CD4-positive, alpha-beta T cell treated with Interleukin-2 at 100 ng/mL for 4 hours (primary cell): ENCODE results near the gene CDK18.
"Not testable (repeated sequence)": the region's sequence is repeated elsewhere in the genome, so short reads cannot be mapped to it uniquely, and the experiment has no call there.

Source experiments
- DNase-seq: peaks from one replicate; pipeline ENCODE4 v3.0.0-alpha.2; 2020; ENCODE audit warnings: low spot score

Gene CDK18

DNA sequence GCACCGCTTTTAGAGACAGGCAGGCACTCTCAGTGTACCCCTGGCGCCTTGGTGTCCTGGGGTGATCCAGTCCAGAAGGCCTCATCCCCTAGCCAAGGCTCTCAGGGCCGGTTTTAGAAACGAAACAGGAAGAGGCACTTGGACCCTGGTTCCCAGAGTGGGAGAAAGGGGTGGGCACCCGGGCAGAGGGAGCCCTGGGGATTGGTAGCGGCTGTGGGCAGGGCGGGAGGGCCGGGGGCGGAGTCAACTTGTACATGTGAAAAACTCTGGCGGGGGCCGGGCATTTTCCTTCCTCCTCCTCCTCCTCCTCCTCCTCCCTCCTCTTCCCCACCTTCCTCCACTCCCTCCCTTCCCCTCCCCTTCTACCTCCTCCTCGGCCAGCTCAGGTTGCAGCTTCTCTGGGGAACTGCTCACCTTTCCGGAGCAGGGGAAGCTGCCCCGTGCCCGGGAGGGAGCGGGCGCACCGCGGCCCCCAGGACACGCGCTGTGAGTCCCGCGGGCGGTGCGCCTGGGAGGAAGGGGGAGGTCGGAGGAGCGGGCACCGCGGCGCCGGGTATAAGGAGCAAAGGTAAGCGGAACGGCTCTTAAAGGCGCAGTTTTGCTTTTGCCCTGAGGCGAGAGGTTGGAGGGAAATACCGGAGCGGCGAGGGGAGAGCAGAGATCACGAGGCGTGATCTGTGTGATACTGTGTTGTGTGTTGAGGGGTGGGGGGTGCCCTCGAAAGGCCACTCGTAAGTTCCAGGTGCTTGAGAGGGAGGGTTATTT is at the start of gene CDK18:
TSS of gene CDK18 (plus strand) at position 359 of the 765 bp plus-strand sequence. CDS start 18,499 bp downstream, outside the sequence.
- DNase-seq: peak; percentile 32

DNA sequence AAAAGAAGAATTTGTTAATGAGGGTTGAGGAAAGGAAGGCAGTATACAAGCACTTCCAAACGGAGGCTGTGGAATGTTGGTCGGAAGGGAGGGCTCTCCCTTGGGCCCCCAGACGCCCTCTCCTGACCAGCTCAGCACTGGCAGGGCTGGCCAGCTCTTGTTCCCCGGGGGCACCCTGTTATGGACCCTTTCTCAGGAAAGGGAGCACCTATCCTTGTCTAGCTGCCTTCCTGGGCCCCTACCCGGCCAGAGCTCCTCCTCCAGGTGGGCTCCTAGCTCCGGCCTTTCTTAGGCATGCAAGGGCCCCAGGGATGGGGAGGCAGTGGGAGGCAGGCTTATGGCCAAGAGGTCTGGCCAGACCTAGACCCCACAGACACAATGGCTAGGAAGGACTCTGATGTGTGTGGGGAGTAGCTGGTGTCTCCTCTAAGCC is 49.5 kb upstream of the CDK18 start:
- DNase-seq: no peak

DNA sequence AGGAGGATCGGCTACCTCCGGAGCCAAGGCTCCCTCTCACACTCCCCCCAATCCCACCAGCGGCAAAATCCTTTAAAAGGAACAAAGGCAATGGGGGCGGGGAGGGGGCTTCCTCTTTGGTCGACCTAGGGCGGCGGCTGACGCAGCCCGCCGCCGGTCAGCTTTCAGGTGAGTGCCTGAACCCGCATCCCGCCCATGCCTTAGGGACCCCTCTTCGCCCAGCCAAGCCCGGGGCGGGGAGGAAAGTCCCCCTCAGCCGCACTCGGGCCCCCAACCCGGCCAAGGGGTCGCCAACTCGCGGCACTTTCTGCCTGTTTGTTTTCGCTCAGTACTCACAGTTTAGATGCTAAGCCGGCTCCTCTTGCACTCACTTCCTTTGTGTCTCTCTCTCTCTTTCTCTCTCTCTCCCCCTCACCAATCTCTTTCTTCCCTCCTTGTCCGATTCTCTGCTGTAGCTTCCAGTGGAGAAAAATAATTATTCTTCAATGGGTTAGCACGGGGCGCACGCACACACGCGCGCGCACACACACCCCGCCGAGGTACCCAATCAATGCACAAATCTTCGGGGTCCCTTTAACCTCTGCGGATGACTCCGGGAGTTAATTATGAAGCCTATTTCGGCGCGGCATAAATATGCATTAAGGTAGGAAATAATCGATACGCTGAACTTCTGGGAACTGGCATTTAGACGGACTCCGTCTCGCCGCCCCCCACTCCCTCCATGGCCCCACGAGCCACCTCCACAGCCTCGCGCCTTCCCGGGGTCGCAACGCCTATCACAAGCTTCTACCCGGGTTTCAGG is 48.7 kb upstream of the CDK18 start, which contains the start of gene BLACAT1:
TSS of gene BLACAT1 (minus strand) at position 465 of the 802 bp plus-strand sequence.
- no peak for DNase-seq

DNA sequence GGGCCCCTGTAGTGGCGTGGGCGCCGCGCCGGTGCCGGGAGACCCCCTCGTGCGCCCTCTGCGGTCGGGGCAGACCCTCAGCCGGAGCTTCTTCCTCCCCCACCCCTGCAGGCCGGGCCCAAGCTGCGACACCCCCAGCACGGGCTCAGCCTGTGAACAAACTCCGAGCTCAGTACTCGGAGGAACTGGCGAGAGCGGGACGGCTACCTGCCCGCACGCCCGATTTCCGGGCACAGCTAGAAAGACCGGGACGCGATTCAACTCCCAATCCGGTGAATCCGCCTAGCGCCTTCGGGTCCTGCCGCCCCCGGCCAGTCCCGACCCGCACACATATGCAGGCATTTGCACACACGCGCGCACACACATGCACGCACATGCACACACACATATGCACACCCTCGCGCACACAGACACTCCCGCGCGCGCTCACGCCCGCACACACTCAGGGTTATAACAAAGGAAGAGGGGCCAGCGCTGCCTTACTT is 48.0 kb upstream of the CDK18 start:
- DNase-seq: no peak

DNA sequence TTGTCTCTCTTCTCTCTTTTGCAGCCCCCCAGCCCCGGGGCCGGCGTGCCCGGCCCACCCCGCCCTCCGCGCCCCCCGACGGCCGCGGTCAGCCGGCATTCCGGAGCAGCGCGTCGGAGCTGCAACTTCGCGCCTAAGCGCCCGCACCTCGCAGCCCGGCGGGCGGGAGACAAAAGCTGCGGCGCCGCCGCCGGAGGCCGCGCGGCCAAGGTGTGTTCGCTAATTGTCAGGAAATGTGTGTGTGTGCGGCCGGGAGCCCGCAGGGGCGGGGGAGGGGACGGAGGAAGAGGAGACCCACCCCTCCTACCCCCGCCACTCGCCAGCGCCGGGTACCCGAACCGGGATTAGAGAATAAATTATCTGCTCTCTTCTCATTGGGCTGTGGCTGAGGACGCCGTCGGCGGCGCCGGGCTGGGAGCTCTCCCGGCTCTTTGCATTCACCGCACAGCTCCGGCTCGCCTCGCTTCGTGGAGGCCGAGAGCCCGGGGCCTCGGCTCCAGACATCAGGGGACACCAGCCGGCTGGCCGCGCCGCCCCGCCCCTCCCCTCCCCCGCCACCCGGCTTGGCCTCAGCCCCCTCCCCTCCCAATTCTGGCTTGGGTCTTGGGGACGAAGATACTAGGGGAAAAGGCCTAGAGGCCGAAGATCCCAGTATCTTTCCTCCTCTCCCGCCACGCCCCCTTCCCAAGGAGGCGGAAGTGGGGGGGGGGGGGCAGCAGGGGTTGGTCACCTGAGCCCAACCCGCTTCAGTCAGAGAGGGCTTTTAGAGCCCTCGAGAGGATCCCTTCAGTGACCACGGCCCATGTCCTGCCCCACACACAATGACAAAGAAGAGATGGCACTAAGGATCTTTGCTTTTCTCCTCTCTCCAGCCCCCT is 47.4 kb upstream of the CDK18 start:
- DNase-seq: no peak

DNA sequence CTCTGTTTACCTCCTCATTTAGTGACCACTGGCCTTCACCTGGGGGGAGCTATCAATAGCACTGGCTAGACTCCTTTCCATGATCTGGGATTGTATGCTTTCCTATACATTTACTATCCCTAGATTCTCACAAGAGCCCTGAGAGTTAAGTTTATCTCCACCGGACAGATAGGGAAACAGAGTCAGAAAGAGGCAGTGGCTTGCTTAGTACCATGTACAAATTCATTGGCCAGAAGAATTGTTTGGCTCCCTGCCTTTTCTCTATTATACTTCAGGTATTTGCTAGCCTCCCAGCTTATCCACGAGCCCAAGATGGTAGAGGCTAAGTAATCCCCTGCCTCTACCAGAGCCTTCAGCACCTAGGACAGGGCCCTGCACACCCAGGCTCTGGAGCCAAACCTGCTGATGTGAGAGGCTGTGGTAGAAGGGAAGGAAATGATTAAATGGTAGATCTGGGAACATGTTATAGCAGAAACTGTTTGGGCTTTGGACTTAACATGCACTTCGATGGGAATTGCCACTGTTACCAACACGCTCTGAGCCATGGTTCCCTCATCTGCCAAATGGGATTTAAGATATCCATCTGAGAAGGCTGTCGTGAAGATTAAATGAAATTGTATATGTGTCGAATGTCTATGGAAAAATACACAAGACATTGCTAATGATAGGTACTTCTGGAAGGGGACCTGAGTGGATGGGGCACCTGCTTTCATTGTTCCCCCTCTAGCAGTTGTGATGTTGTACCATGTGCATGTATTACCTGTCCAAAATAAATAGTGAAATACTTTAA is 45.5 kb upstream of the CDK18 start:
- peak; percentile 19 for DNase-seq

DNA sequence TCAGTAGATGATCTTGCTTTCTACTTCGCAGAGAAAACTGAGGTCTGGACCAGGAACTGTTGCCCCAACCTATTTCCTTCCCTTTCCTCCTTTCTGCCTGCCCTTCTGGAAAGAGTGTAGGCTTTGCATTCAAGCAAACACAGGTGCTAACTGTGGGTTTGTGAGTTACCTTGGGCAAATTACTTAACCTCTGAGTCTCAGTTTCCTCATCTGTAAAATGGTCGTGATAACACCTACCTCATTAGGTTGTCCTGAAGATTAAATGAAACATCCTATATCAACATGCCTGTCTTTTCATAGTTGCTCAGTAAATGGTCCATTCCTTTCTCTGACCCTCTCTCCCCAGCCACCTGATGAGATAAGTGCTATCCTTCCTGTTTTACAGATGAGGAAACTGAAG is 39.1 kb upstream of the CDK18 start:
- no peak for DNase-seq

DNA sequence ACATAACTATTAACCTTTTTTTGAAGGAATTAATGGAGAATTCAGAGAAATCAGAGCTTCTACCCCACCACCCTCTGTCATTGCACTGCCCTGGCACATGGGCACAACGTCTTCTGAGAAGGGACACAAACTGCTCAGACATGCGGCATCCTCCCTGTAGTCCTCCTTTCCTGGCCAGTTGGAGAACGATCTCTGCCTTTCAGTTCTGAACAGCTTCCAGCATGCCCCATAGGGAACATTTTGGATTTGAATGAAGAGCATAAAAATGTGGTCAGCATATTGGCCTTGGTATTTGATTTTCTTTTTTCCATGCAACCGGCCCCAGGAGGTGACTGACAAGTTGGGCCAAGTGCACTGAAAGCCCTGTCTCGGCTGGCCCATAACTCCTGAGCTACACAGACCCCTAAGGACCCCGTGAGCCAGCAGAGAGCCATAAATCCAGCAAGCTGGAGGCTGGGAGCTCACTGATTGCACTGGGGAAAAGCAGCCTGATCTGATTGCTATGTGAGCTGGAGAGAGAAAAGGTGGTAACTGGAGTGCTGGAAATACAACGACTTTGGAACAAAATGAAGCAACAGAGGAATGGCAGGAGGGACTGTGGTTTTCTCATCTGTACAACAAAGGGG is 37.8 kb upstream of the CDK18 start:
- no peak for DNase-seq

DNA sequence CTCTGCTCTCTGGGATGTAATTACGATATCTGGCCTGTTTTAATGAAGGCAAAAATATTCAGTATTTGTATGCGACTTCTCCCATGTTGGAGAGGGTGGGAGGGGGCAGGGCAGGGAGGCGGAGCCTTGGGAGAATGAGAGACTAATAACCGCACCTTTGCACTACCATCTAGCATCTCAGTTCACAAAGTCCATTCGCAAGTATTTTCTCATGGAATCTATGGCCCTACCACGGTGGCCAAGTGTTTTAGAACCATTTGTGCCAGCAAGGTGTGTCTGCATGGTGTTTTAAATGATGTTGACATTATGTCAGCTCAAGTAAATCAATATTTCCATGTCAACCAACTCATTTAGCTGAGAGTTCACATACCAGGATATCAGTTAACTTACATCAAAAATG is 34.3 kb upstream of the CDK18 start:
- no peak for DNase-seq

DNA sequence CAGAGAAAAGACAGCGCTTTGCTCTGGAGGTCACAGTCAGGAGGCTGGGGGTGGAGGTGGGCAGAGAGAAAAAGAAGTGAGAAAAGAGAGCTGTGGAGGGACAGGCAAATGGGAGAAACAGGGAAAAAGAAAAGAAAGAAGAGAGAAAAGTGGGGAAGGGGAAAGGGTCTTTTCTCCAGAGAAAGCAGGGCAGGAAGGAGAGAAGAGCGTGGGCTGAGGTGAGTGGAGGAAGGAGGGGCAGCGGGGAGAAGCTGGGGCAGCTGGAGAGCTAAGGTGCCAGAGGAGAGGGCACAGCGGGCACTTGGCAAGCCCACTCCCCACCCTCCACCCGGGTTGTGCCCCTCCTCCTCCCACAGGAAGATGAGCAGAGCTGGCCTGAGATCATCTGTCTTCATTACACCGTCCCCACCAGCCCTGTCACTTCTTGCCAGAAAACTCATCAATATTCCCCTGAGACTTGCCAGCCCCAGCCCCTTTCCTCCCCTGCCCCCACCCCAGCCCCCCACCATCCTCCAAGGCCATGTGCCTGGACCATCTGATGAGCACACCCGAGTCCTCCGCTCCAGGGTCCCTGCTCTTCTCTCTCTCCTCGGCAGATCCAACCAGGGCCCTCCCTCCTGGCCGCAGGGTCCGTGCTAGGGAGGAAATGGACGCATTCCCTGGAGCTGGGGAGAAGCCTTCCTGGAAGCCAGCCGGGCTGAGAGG is 31.6 kb upstream of the CDK18 start:
- DNase-seq: no peak

DNA sequence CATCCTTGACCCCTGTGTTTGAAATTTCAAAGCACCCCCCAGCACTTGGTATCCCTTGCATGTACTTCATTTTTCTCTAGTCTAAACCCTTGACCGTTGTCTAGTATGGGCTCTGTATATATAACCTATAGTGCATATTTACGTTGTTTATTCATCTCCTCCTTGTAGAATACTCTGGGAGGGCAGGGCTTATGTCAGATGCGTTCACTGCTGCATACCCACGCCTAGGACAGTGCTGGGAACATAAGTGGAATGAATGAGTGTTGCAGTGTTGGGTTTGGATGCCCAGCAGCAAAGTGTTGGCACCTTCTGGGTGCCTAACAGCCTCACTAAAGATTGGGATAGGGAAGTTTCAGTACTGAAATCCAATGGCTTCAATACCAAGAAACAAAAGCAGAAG is 31.0 kb upstream of the CDK18 start:
- no peak for DNase-seq

DNA sequence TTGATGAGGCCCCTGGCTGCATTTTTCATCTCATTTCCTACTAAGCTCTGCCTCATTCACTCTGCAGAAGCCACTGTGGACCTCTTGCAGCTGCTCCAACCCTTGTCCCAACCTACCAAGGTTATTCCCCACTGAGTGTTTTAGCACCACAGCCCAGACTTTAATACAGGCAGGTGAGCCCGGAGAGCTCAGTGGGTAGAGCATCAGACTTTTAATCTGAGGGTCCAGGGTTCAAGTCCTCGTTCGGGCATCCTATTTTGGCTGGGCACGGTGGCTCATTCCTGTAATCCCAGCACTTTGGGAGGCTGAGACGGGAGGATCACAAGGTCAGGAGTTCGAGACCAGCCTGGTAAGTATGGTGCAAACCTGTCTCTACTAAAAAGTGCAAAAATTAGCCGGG is 30.5 kb upstream of the CDK18 start:
- no peak for DNase-seq

DNA sequence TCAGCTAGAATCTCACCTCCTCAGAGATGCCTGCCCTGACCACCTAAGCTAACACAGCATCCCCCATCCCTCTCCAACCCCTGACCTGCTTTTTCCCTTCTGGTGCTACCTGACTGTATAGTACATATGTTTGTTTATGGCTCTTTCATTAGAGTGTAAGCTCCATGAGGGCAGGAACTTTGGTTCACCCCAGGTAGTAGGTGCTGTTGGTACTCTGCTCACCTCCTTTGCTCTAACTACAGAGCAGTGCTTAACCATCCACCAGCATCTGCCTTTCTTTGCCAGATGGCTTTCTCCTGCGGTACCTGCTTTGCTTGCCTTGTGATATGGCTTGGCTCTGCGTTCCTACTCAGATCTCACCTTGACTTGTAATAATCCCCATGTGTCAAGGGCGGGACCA is 29.9 kb upstream of the CDK18 start:
- no peak for DNase-seq

DNA sequence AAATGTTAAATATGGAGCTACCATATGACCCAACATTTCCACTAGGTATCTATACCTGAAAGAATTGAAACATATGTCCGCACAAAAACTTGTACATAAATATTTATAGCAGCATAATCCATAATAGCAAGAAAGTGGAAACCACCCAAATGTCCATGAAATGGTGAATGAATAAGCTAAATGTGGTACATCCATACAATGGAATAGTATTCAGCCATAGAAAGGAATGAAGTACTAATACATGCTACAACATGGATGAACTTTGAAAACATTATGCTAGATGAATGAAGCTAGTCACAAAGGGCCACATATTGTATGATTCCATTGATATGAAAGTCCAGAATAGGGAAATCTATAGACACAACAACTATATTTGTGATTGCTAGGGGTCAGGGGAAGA is 28.6 kb upstream of the CDK18 start:
- no peak for DNase-seq

DNA sequence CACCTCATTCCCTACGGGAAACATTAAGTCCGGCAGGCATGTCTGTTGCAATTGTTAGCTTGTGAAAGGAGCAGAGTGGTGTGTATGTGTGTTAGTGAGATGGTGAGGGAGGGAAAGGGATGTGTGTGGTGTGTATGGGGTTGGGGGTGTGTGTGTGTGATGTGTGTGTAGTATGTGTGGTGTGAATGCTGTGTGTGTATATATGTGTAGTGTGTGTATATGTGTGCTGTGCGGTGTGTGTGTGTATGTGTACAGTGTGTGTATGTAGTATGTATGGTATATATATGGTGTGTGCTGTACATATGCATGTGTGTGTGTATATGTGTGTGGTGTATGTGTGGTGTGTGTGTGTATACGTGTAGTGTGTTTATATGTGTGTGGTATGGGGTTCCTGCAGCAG is 27.8 kb upstream of the CDK18 start:
- DNase-seq: no peak

DNA sequence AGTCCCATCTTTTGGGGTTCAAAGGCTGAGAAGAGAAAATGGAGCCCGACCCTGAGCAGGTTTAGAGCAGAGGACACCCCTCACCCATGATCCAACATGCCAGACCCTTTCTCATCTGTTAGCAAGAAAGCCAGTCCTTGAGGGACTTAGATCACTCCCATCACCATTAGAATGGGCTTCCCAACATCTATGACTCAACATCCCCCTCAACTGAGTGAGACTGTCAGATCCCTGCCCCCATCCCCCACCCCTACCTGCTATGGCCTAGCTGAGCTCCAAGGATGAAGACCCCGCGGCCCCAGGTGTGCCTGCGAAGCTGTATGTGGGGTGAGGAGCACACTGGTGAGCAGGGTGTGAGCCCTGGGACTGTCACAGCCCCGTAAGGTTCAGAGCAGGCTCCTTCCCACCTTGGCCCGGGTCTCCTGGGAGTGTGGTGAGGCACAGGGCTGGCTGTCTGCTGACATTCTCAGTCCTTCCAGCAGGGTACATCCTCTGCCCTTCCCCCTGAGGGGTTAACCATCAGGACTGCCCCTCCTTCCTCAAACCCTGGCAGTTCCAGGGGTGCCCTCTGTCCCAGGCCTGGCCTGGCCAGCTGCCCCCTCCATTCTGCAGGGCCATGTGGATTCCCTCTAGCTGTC is 27.2 kb upstream of the CDK18 start:
- no peak for DNase-seq

DNA sequence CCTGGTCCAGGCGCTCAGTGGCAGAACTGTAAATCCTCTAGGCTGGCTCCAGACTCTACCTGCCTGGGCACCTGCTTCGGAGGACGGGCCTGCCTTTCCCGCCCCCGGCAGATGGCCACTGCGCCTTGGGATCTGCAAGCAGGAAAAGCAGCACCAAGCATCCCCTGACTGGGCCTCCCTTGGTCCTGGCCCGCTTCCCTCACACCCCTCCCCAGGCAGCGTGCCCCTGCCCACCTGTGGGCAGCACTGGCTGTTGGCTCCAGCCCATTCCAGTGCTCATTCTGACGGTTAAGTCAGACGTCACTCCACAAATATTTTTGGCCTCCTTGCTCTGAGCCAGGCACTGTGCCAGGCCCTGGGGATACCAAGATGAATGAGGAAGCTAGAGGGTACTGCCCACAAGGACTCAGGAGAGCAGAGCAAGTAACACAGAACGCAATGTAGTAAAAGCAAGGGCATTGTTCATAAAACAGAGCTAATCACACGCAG is 26.7 kb upstream of the CDK18 start:
- no peak for DNase-seq

DNA sequence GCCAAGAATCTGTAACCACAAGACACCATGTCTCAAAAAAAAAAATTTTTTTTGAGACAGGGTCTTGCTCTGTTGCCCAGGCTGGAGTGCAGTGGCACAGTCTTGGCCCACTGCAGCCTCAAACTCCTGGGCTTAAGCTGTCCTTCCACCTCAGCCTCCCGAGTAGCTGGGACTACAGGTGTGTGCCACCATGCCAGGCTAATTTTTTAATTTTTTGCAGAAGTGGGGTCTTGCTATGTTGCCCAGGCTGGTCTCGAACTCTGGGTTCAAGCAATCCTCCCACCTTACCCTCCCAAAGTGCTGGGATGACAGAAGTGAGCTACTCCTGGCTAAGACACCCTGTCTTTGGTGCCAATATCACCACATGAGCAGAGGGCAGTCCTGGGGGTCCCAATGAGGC is 25.5 kb upstream of the CDK18 start:
- DNase-seq: not testable (repeated sequence)

DNA sequence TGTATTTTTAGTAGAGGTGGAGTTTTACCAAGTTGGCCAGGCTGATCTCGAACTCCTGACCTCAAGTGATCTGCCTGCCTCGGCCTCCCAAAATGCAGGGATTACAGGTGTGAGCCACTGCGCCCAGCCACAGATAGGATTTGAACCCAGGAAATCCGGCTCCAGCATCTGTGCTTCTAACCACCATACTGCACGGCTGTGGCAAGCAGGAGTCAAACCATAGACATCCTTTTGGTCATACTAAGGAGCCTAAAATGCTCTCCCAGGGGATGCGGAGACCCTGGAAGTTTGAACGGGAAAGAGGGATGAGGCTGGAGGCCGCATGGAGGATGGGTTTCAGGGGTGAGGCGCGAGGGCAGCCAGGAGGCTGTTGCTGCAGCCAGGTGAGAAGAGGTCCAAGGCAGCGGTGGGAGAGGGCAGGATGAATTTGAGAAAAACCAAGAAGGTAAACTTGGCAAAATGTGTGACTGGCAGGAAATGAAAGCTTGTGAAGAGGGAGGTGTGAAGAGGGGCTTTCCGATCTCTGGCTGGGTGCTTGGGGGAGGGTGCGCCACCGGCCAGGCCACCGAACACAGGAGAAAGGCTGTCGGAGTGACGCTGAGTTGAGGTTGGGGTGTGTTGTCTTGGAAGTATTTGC is 24.0 kb upstream of the CDK18 start:
- peak; percentile 67 for DNase-seq
